GM12874 (cell line): Measurements from ENCODE around the gene DLST.

Experiments
- CTCF ChIP-seq: IDR thresholded peaks from 2 replicates; pipeline ENCODE4 v1.5.1; 2011; ENCODE audit warnings: low read depth, mild to moderate bottlenecking, control low read depth, low read length, moderate library complexity; ENCODE audit not compliant: insufficient read depth

The DLST gene

DNA sequence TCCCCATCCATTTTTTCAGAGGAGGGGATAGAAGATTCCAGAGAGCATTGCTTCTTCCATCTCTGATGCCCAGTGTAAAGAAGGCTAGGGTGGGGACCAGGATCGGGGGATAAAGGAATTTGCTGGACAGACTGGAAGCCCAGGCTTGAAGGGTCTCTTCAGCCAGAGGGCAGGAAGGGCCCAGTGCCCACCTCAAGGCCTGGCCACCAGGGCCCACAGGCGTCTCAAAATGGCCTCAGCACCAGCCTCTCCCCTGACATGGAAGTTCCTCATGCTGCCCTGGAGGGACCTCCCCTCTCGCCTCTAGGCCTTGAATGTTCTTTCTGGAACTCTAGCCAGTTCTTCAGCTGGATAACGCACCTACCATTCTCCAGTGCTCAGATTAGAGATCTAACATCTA is 38.6 kb downstream of the DLST start:
- no peak for TF ChIP-seq CTCF

GRCh38 chr14:74921053-74921620 is 39.4 kb downstream of the DLST start:
- no peak for TF ChIP-seq CTCF

GRCh38 chr14:74921987-74922751 is 40.5 kb downstream of the DLST start:
- TF ChIP-seq CTCF: no peak

GRCh38 chr14:74922752-74923401 is 41.2 kb downstream of the DLST start, which contains the start of gene RPS6KL1:
Gene RPS6KL1 (minus strand): TSS chr14:74923260. CDS start chr14:74921541, 1,719 bp downstream.
- no peak for TF ChIP-seq CTCF

DNA sequence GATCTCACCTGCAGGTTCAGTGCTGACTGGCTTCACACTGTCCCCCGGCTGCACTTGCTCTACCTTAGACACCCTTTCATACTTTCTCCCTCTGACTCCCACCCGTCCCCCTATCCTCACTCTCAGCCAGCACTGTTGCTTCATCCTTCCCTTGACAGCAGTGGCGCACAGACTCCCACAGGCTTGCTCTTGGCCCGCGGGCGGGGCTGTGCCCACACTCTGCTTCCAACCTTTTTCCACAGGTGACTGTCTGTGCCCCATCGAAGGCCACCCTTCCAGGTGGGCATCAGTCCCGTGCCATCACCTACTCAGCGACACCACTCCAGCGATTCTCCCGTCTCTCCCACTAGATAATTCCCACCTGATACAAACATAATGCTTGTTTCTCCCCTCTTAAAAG is 42.3 kb downstream of the DLST start:
- no peak for TF ChIP-seq CTCF

GRCh38 chr14:74927225-74927624 is 45.5 kb downstream of the DLST start:
- no peak for TF ChIP-seq CTCF

DNA sequence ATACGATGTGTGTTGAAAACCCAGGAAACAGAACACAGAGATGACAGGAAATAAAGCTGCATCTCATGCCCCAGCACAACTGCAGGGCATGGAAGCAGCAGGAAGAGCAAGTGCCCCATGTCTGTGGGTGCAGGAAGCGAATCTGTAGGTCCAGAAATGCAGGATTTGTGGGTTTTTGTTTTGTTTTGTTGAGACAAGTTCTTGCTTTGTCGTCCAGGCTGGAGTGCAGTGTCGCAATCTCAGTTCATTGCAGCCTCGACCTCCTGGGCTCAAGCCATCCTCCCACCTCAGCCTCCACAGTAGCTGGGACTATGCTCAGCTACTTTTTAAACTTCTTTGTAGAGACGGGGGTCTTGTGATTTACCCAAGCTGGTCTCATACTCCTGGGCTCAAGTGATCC is 47.5 kb downstream of the DLST start:
- no peak for TF ChIP-seq CTCF
